Heart left ventricle (tissue), 13 donors: Measurements from ENCODE around the gene NUAK1.

Source experiments
- CTCF ChIP-seq, 12 donors: fragments of 200-600 bp; sonication (generic) in 4 of 12; IDR thresholded peaks; one replicate each; pipeline versions ENCODE4 v1.5.0 to v1.8.0; 2018 to 2022; ENCODE audit warnings: antibody characterized with exemption in 12 of 12, mild to moderate bottlenecking in 5 of 12
- POLR2A ChIP-seq, 2 donors: fragments of 450-650 bp; IDR thresholded peaks; one replicate each; pipeline ENCODE4 v1.6.1; 2017; ENCODE audit warnings: antibody characterized with exemption in 2 of 2, mild to moderate bottlenecking in 2 of 2, moderate library complexity in 2 of 2
- donor health status: ischemic (EF 13 %, LVEDD 7.1; RV severe dilation, severe dysfunction).
- donor health status: DM: no; HTN: yes; CAD: no.
- donor health status: DM: no; HTN: no; CAD: no.
- donor health status: ischemic (EF 25% LVEDD 6.9; RV normal size, moderate dysfunction).
- donor health status: ischemic (EF 25% LVEDD 5.7; RV mildly dilated, moderate dysfunction).
- donor health status: ischemic (EF 35%, LVEDD 5.7; RV mildly dilated, moderate dysfunction).
- donor health status: nonischemic (EF 11% LVEDD 7.7; RV severe dilation, severe dysfunction).
- donor health status: DM: yes; HTN: yes; CAD: no.
- donor health status: PGD.
- donor health status: ischemic (EF 29% LVEDD 5.4; RV normal size, mild dysfunction).
- donor health status: nonischemic (EF 23%, LVEDD 6.1; RV moderate dilation, normal function).

DNA sequence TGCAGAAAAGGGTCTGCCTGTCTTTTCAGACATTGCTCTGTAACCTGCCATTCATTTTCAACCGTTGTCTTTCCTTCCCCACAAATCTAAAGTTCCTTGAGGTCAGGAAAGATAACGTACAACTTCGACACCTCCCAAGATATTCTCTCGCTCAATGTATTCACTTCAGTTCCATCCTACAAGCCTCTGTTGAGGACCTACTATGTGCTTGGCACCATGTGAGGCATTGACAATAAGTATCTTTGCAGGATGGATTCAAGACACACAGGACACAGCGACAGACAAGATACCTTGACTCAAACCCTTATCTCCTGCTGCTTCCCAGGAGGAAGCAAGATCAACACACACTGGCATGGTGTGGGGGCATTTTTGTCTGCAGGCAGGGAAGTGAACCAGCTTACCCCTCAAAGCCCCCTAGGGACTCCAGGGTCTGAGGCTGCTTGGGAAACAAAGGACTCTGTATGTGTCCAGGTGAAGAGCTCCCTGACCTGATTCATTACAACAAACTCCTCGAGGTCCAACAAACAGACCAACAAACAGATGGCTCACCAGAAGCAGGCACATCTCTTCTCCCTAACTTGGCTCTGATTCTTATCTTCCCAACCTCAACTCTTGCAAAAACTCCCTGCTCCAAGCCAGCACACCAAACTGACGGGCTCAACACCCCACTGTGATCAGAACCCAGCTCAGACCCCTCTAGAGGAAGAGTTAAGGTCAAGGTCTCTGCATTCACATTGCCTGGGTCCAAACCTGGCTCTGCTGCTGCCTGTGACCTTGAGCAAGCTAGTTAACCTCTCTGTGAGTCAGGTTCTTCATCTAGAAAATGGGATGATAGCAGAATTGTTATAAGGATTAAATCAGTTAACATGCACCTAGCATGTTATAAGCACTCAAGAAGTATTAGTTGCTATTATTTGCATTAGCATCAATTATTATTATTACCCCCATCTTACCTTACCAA, 6.3 kb downstream of the NUAK1 start:
- TF ChIP-seq CTCF (IDR thresholded peaks at IDR 0.05) (no peak), POLR2A (IDR thresholded peaks at IDR 0.05) (no peak)
